ENCODE measurements around the gene TNFAIP8L3.

The TNFAIP8L3 gene

GRCh38 chr15:51030649-51031316 lies 63.9 kb downstream of the TNFAIP8L3 start:
- H3K27ac ChIP-seq: no peak overlapping the region
- H3K9me3 ChIP-seq (ENCODE audit: severe bottlenecking): no peaks in the 10 kb centered on the region
- H3K4me3 ChIP-seq (ENCODE audit: low read depth, low read length): no peak overlapping the region
- no peak for DNase-seq
- no peaks in the 10 kb centered on the region for H3K27me3 ChIP-seq (ENCODE audit: insufficient read depth, low read depth, severe bottlenecking)
- TF ChIP-seq CTCF (IDR thresholded peaks at IDR 0.05; ENCODE audit: low read depth, low read length): no peak
- no peaks in the 10 kb centered on the region for H3K36me3 ChIP-seq

GRCh38 chr15:51025454-51025846 lies 69.3 kb downstream of the TNFAIP8L3 start:
- Histone ChIP-seq H3K27ac (no peak overlapping the region), H3K4me3 (ENCODE audit: low read depth, low read length) (no peak overlapping the region), H3K27me3 (ENCODE audit: insufficient read depth, low read depth, severe bottlenecking) (no peaks in the 10 kb centered on the region), H3K36me3 (no peaks in the 10 kb centered on the region), H3K9me3 (ENCODE audit: severe bottlenecking) (no peaks in the 10 kb centered on the region)
- TF ChIP-seq CTCF (IDR thresholded peaks at IDR 0.05; ENCODE audit: low read depth, low read length): no peak
- DNase-seq: no peak

- Histone ChIP-seq H3K36me3 (no peaks in the 10 kb centered on the region), H3K9me3 (ENCODE audit: severe bottlenecking) (no peaks in the 10 kb centered on the region), H3K4me3 (ENCODE audit: low read depth, low read length) (no peak overlapping the region), H3K27ac (0 out of 2 replicates have a peak overlapping the region, but pooled peaks have one; percentile 22), H3K27me3 (ENCODE audit: insufficient read depth, low read depth, severe bottlenecking) (no peaks in the 10 kb centered on the region)
- TF ChIP-seq CTCF (IDR thresholded peaks at IDR 0.05; ENCODE audit: low read depth, low read length): no peak
- no peak for DNase-seq
Measured at GRCh38 chr15:51024735-51025453, 69.8 kb downstream of the TNFAIP8L3 start.

- no peaks in the 10 kb centered on the region for H3K9me3 ChIP-seq (ENCODE audit: severe bottlenecking)
- no peak overlapping the region for H3K4me3 ChIP-seq (ENCODE audit: low read depth, low read length)
- H3K36me3 ChIP-seq: no peaks in the 10 kb centered on the region
- no peak for TF ChIP-seq CTCF (IDR thresholded peaks at IDR 0.05; ENCODE audit: low read depth, low read length)
- H3K27ac ChIP-seq: no peak overlapping the region
- DNase-seq: no peak
- H3K27me3 ChIP-seq (ENCODE audit: insufficient read depth, low read depth, severe bottlenecking): no peaks in the 10 kb centered on the region
Measured at GRCh38 chr15:51023499-51023898, 71.2 kb downstream of the TNFAIP8L3 start.

- H3K36me3 ChIP-seq: no peaks in the 10 kb centered on the region
- H3K9me3 ChIP-seq (ENCODE audit: severe bottlenecking): no peaks in the 10 kb centered on the region
- DNase-seq: no peak
- no peaks in the 10 kb centered on the region for H3K27me3 ChIP-seq (ENCODE audit: insufficient read depth, low read depth, severe bottlenecking)
- H3K4me3 ChIP-seq (ENCODE audit: low read depth, low read length): no peak overlapping the region
- no peak for TF ChIP-seq CTCF (IDR thresholded peaks at IDR 0.05; ENCODE audit: low read depth, low read length)
- H3K27ac ChIP-seq: no peak overlapping the region
Measured at GRCh38 chr15:51022206-51022605, 72.5 kb downstream of the TNFAIP8L3 start.

Measured in WERI-Rb-1 (cell line).